Suppressor macrophage treated with lipopolysaccharide for 4 hours (primary cell): ENCODE data around the gene ATP5PB.

ENCODE experiments used
- DNase-seq: peaks from one replicate; pipeline ENCODE4 v3.0.0-alpha.2; 2020

ATP5PB gene

GRCh38 chr1:111476214-111476613 is 26.9 kb downstream of the ATP5PB start:
- no peak for DNase-seq

- DNase-seq: peak; percentile 65
Observed at GRCh38 chr1:111476761-111477309, 27.6 kb downstream of the ATP5PB start.

GRCh38 chr1:111480674-111481073 is 31.4 kb downstream of the ATP5PB start:
- DNase-seq: peak; percentile 40

- DNase-seq: peak; percentile 82
Observed at GRCh38 chr1:111481387-111482221, 32.3 kb downstream of the ATP5PB start.

GRCh38 chr1:111483166-111483565 is 33.9 kb downstream of the ATP5PB start:
- no peak for DNase-seq

GRCh38 chr1:111483876-111484275 is 34.6 kb downstream of the ATP5PB start:
- peak; percentile 37 for DNase-seq

- no peak for DNase-seq
Observed at GRCh38 chr1:111484391-111485026, 35.2 kb downstream of the ATP5PB start.

- no peak for DNase-seq
Observed at GRCh38 chr1:111486431-111486830, 37.2 kb downstream of the ATP5PB start.

- DNase-seq: no peak
Observed at GRCh38 chr1:111487133-111487532, 37.9 kb downstream of the ATP5PB start.

GRCh38 chr1:111488669-111489068 is 39.4 kb downstream of the ATP5PB start:
- no peak for DNase-seq

- DNase-seq: peak; percentile 77
Observed at GRCh38 chr1:111489604-111490003, 40.3 kb downstream of the ATP5PB start.

GRCh38 chr1:111490220-111490619 is 41.0 kb downstream of the ATP5PB start:
- no peak for DNase-seq

GRCh38 chr1:111491070-111491469 is 41.8 kb downstream of the ATP5PB start:
- no peak for DNase-seq

- DNase-seq: peak; percentile 58
Observed at GRCh38 chr1:111496398-111496797, 47.1 kb downstream of the ATP5PB start.

- DNase-seq: peak; percentile 63
Observed at GRCh38 chr1:111497592-111497991, 48.3 kb downstream of the ATP5PB start.

GRCh38 chr1:111499026-111499785 is 49.9 kb downstream of the ATP5PB start:
- DNase-seq: no peak

GRCh38 chr1:111501645-111502044 is 52.4 kb downstream of the ATP5PB start:
- DNase-seq: no peak

GRCh38 chr1:111503585-111504060 is 54.4 kb downstream of the ATP5PB start, which contains the start of the genes ADORA3 and TMIGD3:
Gene ADORA3, minus strand, starts transcription at chr1:111503633. Its CDS starts 279 bp downstream, at chr1:111503354.
Gene TMIGD3, minus strand, starts transcription at chr1:111503633. Its CDS starts 279 bp downstream, at chr1:111503354.
- peak; percentile 81 for DNase-seq

- no peak for DNase-seq
Observed at GRCh38 chr1:111504097-111504496, 54.8 kb downstream of the ATP5PB start.

- peak; percentile 76 for DNase-seq
Observed at GRCh38 chr1:111505641-111506119, 56.4 kb downstream of the ATP5PB start.

- DNase-seq: no peak
Observed at GRCh38 chr1:111506561-111506960, 57.3 kb downstream of the ATP5PB start.

- peak; percentile 92 for DNase-seq
Observed at GRCh38 chr1:111507411-111508201, 58.3 kb downstream of the ATP5PB start.
